ENCODE results near the gene ZNF8.
"Not testable (repeated sequence)": the region's sequence is repeated elsewhere in the genome, so short reads cannot be mapped to it uniquely, and the experiment has no call there.

ZNF8 gene

DNA sequence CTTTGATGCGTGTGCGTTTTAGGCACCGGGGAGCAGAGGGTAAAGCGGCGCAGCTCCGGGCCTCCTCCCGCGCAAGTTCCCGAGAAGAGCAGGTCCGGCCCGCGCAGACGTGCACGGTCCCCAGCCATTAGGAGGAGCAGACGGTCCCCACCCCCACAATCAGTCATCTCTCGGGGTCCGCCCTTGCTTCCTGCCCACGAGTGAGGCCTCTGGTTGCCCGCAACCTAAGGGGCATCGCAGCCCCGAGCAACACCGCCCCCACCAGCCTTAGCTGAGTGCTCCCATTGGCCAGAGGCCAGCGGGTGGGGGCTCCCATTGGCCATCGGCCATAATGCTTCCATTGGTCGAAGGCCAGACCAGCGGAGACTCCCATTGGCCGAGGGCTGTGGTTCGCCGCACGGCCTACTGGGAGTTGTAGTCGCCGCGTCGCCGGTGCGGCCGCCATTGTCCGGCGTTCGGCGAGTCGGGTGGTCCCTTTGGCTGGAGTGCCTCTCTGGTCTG is at the start of gene ZNF8:
TSS of gene ZNF8 (plus strand) at position 415 of the 501 bp plus-strand sequence. CDS start 127 bp downstream, outside the sequence.
- peak; percentile 83 for DNase-seq

DNA sequence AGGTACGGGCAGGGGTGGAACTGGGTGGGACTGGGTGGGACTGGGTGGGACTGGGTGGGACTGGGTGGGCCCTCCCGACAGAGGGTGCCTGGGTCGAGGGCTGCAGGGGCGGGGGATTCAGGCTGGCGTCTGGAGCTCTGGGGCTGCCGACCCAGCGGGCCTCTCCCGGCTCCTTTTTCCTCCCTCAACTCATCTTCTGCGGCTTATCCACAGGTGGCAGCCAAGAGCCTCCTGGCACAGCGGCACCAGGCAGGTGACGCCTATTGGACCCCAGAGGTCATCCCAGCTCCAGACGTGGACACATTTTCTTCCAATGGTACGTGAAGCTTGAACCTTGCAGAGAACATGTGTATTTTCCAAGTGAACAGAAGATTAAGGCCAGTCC is 49.5 kb upstream of the ZNF8 start:
- peak; percentile 37 for DNase-seq

GRCh38 chr19:58237324-58237723 is 41.4 kb upstream of the ZNF8 start:
- no peak for DNase-seq

DNA sequence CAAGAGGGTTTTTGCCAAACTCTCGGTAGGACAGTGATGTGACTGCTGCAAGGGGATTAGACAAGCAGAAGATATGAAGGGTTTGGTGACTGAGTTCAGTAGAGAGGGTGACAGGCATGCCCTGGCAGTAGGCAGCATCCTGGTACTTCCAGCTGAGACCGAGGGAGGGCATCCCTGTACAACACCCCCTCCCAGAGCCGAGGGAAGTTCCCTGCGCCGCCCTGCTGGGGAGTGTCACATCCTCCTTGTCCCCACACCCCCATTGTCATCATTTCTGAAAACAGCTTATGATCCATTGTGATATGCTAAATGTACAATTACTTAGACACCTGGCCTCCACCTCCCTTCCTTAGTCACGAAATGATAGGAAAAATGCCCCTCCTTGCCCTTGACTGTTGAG is 35.4 kb upstream of the ZNF8 start:
- no peak for DNase-seq

DNA sequence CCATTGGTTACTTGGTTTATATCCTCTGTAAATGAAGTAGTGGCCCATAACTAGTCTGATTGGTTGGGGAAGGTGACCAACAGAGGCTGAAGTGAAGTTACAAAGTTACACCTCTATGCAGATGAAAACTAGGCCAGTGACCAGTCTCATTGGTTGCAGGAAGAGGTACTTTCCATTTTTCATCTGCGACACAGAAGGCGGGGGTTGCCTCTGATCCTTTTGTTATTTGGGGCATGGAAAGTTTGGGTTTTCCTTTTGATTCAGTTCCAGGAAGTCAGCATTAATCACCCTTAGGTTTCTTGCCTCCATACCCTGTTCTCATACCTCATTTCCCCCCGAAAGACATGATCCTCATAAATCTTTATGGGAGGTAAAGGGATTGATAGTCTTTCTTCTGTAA is 29.9 kb upstream of the ZNF8 start:
- DNase-seq: no peak

DNA sequence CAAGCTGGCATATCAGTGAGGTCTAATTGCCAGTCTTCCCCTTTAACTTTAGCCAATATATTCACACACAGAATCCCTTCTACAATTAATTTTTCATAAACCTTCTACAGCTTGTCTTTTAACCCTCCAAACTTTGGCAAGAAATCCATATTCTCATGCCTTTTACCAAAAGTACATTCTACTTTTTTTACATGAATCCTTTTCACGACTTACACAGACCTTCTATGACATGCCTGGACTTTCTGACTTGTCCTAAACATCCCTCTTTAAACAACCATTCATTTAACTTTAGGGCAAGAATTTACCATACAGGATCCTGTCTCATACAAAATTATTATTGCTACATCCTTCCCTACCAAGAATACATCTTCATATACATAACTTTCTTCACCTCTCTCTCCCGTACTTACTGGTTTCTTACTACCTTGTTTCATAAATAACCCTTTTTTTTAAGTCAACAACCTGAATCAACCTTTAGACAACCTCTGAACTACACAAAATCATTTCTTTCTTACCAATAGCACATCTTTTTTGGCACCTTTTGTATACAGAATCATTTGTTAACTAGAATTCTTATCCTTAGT is 26.6 kb upstream of the ZNF8 start:
- DNase-seq: no peak

GRCh38 chr19:58258259-58258658 is 20.5 kb upstream of the ZNF8 start:
- DNase-seq: not testable (repeated sequence)

- no peak for DNase-seq
These were observed 17.2 kb upstream of the ZNF8 start for GRCh38 chr19:58261600-58261967.

GRCh38 chr19:58261968-58262921 is 16.5 kb upstream of the ZNF8 start:
- no peak for DNase-seq

DNA sequence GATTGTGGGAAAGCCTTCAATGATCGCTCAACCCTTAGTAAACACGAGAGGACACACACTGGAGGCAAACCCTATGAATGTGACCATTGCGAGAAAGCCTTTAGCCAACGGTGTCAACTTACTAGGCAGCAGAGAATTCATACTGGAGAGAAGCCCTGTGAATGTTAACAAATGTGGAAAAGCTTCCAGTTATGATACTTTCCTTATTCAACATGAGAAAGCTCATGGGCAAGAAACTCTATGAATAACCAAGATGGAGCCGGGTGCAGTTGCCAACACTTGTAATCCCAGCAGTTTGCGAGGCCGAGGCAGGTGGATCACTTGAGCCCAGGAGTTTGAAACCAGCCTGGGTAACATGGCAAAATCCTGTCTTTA is 15.8 kb upstream of the ZNF8 start:
- DNase-seq: no peak

DNA sequence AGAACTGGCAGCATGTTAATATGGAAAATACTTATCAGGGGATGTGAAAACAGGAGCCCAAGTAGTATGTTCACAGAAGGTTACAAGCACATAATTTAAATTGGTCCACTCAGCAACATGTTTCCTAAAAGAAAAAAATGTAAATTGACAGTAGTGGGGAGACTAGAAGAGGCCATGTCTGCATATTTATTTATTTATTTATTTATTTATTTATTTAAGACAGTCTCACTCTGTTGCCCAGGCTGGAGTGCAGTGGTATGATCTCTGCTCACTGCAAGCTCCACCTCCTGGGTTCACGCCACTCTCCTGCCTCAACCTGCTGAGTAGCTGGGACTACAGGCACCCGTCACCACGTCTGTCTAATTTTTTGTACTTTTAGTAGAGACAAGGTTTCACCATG is 13.7 kb upstream of the ZNF8 start:
- DNase-seq: no peak

- DNase-seq: no peak
These were observed 10.4 kb upstream of the ZNF8 start for GRCh38 chr19:58268344-58268743.

- no peak for DNase-seq
These were observed 4.0 kb upstream of the ZNF8 start for GRCh38 chr19:58274771-58275201.

DNA sequence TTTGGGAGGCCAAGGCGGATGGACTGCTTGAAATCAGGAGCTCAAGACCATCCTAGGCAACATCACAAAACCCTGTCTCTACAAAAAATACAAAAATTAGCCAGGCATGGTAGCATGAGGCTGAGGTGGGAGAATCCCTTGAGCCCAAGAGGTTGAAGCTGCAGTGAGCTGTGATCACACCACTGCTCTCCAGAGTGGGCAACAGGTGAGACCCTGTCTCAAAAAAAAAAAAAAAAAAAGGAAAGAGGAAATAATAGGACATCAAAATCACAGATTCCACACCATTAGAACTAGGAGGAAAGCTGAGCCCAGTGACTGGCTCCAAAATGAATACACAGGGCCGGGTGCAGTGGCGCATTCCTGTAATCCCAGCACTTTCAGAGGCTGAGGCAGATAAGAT is 3.2 kb upstream of the ZNF8 start:
- DNase-seq: no peak

GRCh38 chr19:58277197-58277596 is 1.6 kb upstream of the ZNF8 start:
- DNase-seq: no peak

DNA sequence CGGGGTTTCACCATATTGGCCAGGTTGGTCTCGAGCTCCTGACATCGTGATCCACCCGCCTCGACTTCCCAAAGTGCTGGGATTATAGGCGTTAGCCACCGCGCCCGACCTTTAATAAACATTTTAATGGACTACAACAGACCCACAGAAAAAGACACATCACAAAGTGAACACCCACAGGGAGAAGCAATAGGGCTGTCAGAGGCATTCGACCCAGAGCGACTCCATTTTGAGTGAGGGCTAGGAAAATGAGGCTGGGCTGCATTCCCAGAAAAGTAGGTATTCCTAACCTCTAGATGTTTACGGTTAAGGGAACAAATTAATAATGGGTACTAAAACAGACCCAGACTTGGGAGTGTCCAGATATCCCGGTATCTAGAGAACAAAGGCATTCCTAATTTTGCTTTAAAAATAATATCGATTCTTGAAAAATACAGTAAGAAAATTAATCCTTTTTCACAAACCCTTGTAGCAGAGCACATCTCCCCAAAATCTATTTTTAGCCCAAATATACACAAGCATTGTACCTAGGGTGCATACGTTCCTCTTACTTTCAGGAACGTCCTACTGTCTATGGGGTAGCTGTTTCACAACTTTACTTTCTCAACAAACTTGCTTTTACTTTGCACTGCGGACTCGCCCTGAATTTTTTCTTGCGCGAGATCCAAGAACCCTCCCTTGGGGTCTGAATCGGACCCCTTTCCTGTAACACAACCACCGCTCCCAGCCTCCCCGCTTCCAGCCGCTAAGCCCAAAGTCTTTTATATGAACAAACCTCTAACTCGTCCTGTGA is 811 bp upstream of the ZNF8 start:
- DNase-seq: no peak

DNA sequence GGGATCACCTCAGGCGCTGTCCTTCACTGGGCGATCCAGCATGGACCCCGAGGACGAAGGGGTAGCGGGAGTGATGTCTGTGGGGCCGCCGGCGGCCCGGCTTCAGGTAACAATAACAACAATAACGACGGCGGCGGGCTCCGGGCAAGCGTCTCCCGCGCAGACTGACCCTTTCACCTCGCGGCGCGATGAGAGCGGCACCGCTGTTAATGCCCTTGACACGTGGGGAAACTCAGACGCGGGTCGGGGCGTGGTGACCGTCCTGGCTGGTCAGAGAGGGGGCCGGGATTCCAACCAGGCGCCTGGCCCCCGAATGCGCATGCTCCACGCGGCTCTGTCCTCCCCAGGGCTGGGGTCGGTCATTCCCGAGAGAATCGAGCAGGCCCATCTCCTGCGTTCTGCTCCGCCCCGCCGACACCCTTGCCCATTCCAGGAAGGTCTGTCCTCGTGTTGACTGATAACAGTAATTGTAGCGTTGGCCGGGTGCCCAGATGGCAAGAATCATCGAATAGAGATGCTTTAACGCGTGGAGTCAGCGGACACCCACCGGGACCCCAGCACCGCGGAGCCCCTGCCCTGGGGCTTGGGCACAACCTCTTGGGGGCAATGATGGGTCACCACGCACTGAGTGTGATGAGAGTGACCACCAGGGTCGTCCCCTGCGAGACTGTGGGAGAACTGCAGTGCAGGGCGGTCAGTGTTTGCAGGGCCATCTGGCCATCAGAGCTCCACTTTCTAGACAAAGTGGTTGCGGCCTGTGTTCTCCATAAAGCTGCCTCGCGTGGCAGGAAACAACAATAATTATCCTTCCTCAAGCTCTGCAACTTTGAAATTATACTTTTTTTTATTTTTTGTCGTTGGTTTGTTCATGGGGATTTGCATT is 528 bp downstream of the ZNF8 start:
- DNase-seq: peak; percentile 22

GRCh38 chr19:58279925-58280316 is 1.2 kb downstream of the ZNF8 start:
- DNase-seq: no peak

- no peak for DNase-seq
These were observed 5.4 kb downstream of the ZNF8 start for GRCh38 chr19:58284199-58284598.

- DNase-seq: no peak
These were observed 13.2 kb downstream of the ZNF8 start for GRCh38 chr19:58291943-58292342.

- DNase-seq: no peak
These were observed 16.1 kb downstream of the ZNF8 start for GRCh38 chr19:58294743-58295374.

GRCh38 chr19:58296104-58296503 is 17.3 kb downstream of the ZNF8 start:
- no peak for DNase-seq

Data from 8988T (cell line).